K562 (cell line): ENCODE data around the gene ABT1. TPM values are rescaled to one million over a fixed set of nuclear protein-coding genes. Genes with fewer than 3 reads are reported as not detected.
A peak's percentile ranks its signal among the peaks of the same experiment; 100 is the strongest.

Experiments
- BDP1 ChIP-seq: IDR thresholded peaks from 3 replicates; pipeline ENCODE4 v1.6.1; 2011; ENCODE audit not compliant: insufficient read length, insufficient read depth
- BRD4 ChIP-seq: fragments of 200-600 bp; sonication (generic); IDR thresholded peaks from 2 replicates; pipeline ENCODE4 v1.6.1; 2017; ENCODE audit warnings: inconsistent platforms
- CREB1 ChIP-seq, 2 experiments: sonication (generic) in 1 of 2; formaldehyde crosslinking in 1 of 2; IDR thresholded peaks; 2 replicates each; pipeline versions ENCODE4 v1.6.1 to v1.8.0; 2012 to 2022; ENCODE audit warnings: inconsistent platforms in 1 of 2, mild to moderate bottlenecking in 1 of 2, missing genetic modification reagents in 1 of 2, moderate library complexity in 1 of 2
- CTBP1 ChIP-seq: fragments of 450-650 bp; IDR thresholded peaks from 2 replicates; pipeline ENCODE4 v1.6.1; 2016; ENCODE audit warnings: borderline replicate concordance
- DPF2 ChIP-seq: fragments of 450-650 bp; IDR thresholded peaks from 2 replicates; pipeline ENCODE4 v1.6.1; 2016
- FOXA3 ChIP-seq, 2 experiments: fragments of 450-650 bp in 1 of 2; sonication (generic) in 1 of 2; formaldehyde crosslinking; IDR thresholded peaks in 1 of 2; conservative IDR thresholded peaks in 1 of 2; 2 replicates each; pipeline versions ENCODE4 v1.4.0 to v1.8.0; 2020 to 2022; ENCODE audit warnings: mild to moderate bottlenecking in 2 of 2, missing genetic modification reagents in 1 of 2
- HDAC1 ChIP-seq, 2 experiments: fragments of 450-650 bp; IDR thresholded peaks; 2 replicates each; pipeline ENCODE4 v1.6.1; 2016 to 2017; ENCODE audit warnings: inconsistent platforms in 1 of 2, mild to moderate bottlenecking in 1 of 2, moderate library complexity in 1 of 2
- KAT7 ChIP-seq: sonication (generic); formaldehyde crosslinking; IDR thresholded peaks from 2 replicates; pipeline ENCODE4 v1.8.0; 2022; ENCODE audit warnings: missing genetic modification reagents, mild to moderate bottlenecking, borderline replicate concordance
- KAT8 ChIP-seq: fragments of 450-650 bp; IDR thresholded peaks from 2 replicates; pipeline ENCODE4 v1.6.1; 2016; ENCODE audit warnings: low read depth, mild to moderate bottlenecking
- NBN ChIP-seq: fragments of 450-650 bp; IDR thresholded peaks from 2 replicates; pipeline ENCODE4 v1.6.1; 2016; ENCODE audit warnings: low read depth, mild to moderate bottlenecking
- PRDM10 ChIP-seq: fragments of 450-650 bp; IDR thresholded peaks from 2 replicates; pipeline ENCODE4 v1.6.1; 2018; ENCODE audit not compliant: partially characterized antibody
- PYGO2 ChIP-seq: fragments of 450-650 bp; IDR thresholded peaks from 2 replicates; pipeline ENCODE4 v1.6.1; 2016; ENCODE audit warnings: mild to moderate bottlenecking, missing genetic modification characterization, moderate library complexity, missing compliant biosample characterization
- RFX5 ChIP-seq: IDR thresholded peaks from 2 replicates; pipeline ENCODE4 v1.6.1; 2011; ENCODE audit warnings: low read depth, mild to moderate bottlenecking, improper control_type of control experiment, low read length
- TAF1 ChIP-seq: IDR thresholded peaks from 2 replicates; pipeline ENCODE4 v1.6.1; 2011; ENCODE audit warnings: mild to moderate bottlenecking, low read length, moderate library complexity; ENCODE audit not compliant: insufficient read depth, control insufficient read depth, severe bottlenecking; ENCODE audit errors: extremely low read depth
- YY1 ChIP-seq, 3 experiments: IDR thresholded peaks; 2 replicates each; pipeline ENCODE4 v1.6.1; 2011; ENCODE audit warnings: low read length in 2 of 3, mild to moderate bottlenecking in 2 of 3, moderate library complexity in 2 of 3, borderline replicate concordance in 1 of 3, control low read depth in 1 of 3, low read depth in 1 of 3; ENCODE audit not compliant: insufficient read depth in 3 of 3, insufficient replicate concordance in 2 of 3, control insufficient read depth in 1 of 3, insufficient read length in 1 of 3; ENCODE audit errors: extremely low read depth in 1 of 3
- ZNF263 ChIP-seq: sonication (generic); formaldehyde crosslinking; IDR thresholded peaks from 2 replicates; pipeline ENCODE4 v1.8.0; 2022; ENCODE audit warnings: mild to moderate bottlenecking, missing genetic modification reagents, borderline replicate concordance
- ZNF274 ChIP-seq: IDR thresholded peaks from 2 replicates; pipeline ENCODE4 v1.6.1; 2011; ENCODE audit warnings: low read depth, mild to moderate bottlenecking, low read length, moderate library complexity, borderline replicate concordance
- polyA plus RNA-seq, 8 experiments: library from polyadenylated mRNA; depleted of rRNA in 4 of 8; stranded (reverse) in 5 of 8; unstranded in 3 of 8; fragments of >200 nt; fragmentation: Nextera tagmentation in 2 of 8; fragmentation: Illumina TruSeq in 1 of 8; extraction: Ambion mirVana in 2 of 8; extraction: Trizol in 1 of 8; gene quantifications; 2 replicates each; pipeline versions ENCODE4 v1.2.1 to v1.2.3, GENCODE V29; 2011 to 2014; ENCODE audit warnings: inconsistent platforms in 1 of 8, missing spikeins in 1 of 8
- total RNA-seq, 7 experiments: library from RNA; depleted of rRNA in 6 of 7; stranded (reverse); fragments of >200 nt in 6 of 7; fragmentation: Illumina TruSeq in 2 of 7; extraction: Trizol in 2 of 7; gene quantifications; 2 replicates each; pipeline versions ENCODE4 v1.2.1 to v1.2.3, GENCODE V29; 2011 to 2021; ENCODE audit warnings: low replicate concordance in 1 of 7
- TF ChIP-seq, protein P1 (sequence below): fragments of 450-650 bp; IDR thresholded peaks from 2 replicates; pipeline ENCODE4 v1.6.1; 2016
- TF ChIP-seq, protein P2 (sequence below), 2 experiments: IDR thresholded peaks; 2 replicates each; pipeline ENCODE4 v1.6.1; 2011; ENCODE audit warnings: borderline replicate concordance in 1 of 2, control low read depth in 1 of 2, low read depth in 1 of 2, low read length in 1 of 2, mild to moderate bottlenecking in 1 of 2, mixed read lengths in 1 of 2, moderate library complexity in 1 of 2; ENCODE audit not compliant: insufficient read depth in 1 of 2, insufficient read length in 1 of 2, poor library complexity in 1 of 2, severe bottlenecking in 1 of 2; ENCODE audit errors: extremely low read depth in 1 of 2

ABT1 gene
- total and polyA plus RNA-seq, 9 of the 15 experiments (the other 6 are each of a cell fraction or from before 2014, with no cell fraction given) = 8.8 to 52.7 (median 40.7) TPM

- TF ChIP-seq PRDM10 = peak; percentile 34
- TF ChIP-seq RFX5 = peak; percentile 62; the same call in 1 of the 2 replicates
- peak; percentile 73; the same call in 1 of the 2 replicates for TF ChIP-seq KAT7
- TF ChIP-seq, protein P1, sequence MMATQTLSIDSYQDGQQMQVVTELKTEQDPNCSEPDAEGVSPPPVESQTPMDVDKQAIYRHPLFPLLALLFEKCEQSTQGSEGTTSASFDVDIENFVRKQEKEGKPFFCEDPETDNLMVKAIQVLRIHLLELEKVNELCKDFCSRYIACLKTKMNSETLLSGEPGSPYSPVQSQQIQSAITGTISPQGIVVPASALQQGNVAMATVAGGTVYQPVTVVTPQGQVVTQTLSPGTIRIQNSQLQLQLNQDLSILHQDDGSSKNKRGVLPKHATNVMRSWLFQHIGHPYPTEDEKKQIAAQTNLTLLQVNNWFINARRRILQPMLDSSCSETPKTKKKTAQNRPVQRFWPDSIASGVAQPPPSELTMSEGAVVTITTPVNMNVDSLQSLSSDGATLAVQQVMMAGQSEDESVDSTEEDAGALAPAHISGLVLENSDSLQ = peak; percentile 84
- peak; percentile 87 for TF ChIP-seq CTBP1
- peak; percentile 54; the same call in 1 of the 2 replicates for TF ChIP-seq NBN
- peak; percentile 53 to 99 for TF ChIP-seq HDAC1 (IDR thresholded peaks at IDR 0.05)
- peak; percentile 66; the same call in 1 of the 2 replicates for TF ChIP-seq ZNF274
- TF ChIP-seq ZNF263 (CRISPR knock-in tag) = no peak; the same call in 1 of the 2 replicates
- TF ChIP-seq YY1 (IDR thresholded peaks at IDR 0.05; ENCODE audit: borderline replicate concordance in 1 of 3, control insufficient read depth in 1 of 3, extremely low read depth in 1 of 3, insufficient read depth in 3 of 3, insufficient read length in 1 of 3, insufficient replicate concordance in 2 of 3, low read depth in 1 of 3, low read length in 2 of 3) = peak in 2 of 3 experiments; percentile 31 to 64
- peak; percentile 49; the same call in 1 of the 2 replicates for TF ChIP-seq DPF2
- TF ChIP-seq FOXA3 (CRISPR knock-in tag; conservative IDR thresholded peaks at IDR 0.05 in 1 of 2, IDR thresholded peaks at IDR 0.05 in 1 of 2) = peak in 1 of 2 experiments; percentile 11; a peak in 1 of 4 replicates
- TF ChIP-seq TAF1 = peak; percentile 35
- no peak for TF ChIP-seq PYGO2 (tag)
- no peak for TF ChIP-seq KAT8
- peak; percentile 99 for TF ChIP-seq BDP1
- TF ChIP-seq BRD4 = peak; percentile 98
- 0 out of 2 replicates have a peak, but pooled peaks have one; percentile 18 for TF ChIP-seq CREB1 (IDR thresholded peaks at IDR 0.05)
- TF ChIP-seq CREB1 (CRISPR knock-in tag; IDR thresholded peaks at IDR 0.05) = peak; percentile 59; the same call in 1 of the 2 replicates
- TF ChIP-seq, protein P2, sequence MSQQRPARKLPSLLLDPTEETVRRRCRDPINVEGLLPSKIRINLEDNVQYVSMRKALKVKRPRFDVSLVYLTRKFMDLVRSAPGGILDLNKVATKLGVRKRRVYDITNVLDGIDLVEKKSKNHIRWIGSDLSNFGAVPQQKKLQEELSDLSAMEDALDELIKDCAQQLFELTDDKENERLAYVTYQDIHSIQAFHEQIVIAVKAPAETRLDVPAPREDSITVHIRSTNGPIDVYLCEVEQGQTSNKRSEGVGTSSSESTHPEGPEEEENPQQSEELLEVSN (IDR thresholded peaks at IDR 0.05; ENCODE audit: borderline replicate concordance in 1 of 2, extremely low read depth in 1 of 2, insufficient read depth in 1 of 2, insufficient read length in 1 of 2, low read depth in 1 of 2, low read length in 1 of 2, poor library complexity in 1 of 2, severe bottlenecking in 1 of 2) = peak in 1 of 2 experiments; percentile 71
Measured at GRCh38 chr6:26568601-26569432, 27.9 kb upstream of the ABT1 start (continued).
